CD4-positive, CD25-positive, alpha-beta regulatory T cell (primary cell): ENCODE measurements around the gene USF2. TPM values are rescaled to one million over a fixed set of nuclear protein-coding genes. Genes with fewer than 3 reads are reported as not detected.

Source experiments
- ATAC-seq, 2 donors: fragments of 150-1000 bp; cut with Tn5 transposase; one replicate each; pipeline ENCODE4 v1.10.0; 2021; ENCODE audit warnings: low read depth in 2 of 2, moderate number of reproducible peaks in 2 of 2, moderate library complexity in 1 of 2
- DNase-seq, 3 donors: peaks; one replicate each; pipeline versions ENCODE4 v3.0.0 to v3.0.0-alpha.2; 2012 to 2022; ENCODE audit warnings: mixed read lengths in 1 of 3
- H3K27ac ChIP-seq: one replicate; pipeline ENCODE4 v1.7.0; 2013; ENCODE audit warnings: mild to moderate bottlenecking, low read length; ENCODE audit not compliant: insufficient read depth, poor library complexity, severe bottlenecking
- H3K27me3 ChIP-seq: one replicate; pipeline ENCODE4 v1.7.0; 2013; ENCODE audit warnings: low read length; ENCODE audit not compliant: control insufficient read depth, insufficient read depth
- H3K36me3 ChIP-seq: one replicate; pipeline ENCODE4 v1.7.0; 2013; ENCODE audit warnings: mild to moderate bottlenecking, low read length, moderate library complexity; ENCODE audit not compliant: control insufficient read depth, insufficient read depth
- H3K4me1 ChIP-seq: 2 replicates; pipeline ENCODE4 v1.7.0; 2013; ENCODE audit warnings: mild to moderate bottlenecking, low read length; ENCODE audit not compliant: insufficient read depth, control insufficient read depth, poor library complexity, severe bottlenecking
- H3K4me3 ChIP-seq: one replicate; pipeline ENCODE4 v1.7.0; 2013; ENCODE audit warnings: low read depth, mild to moderate bottlenecking, low read length, moderate library complexity
- H3K9me3 ChIP-seq, 2 experiments: 1 replicate in 1 of 2; 2 replicates in 1 of 2; pipeline ENCODE4 v1.7.0; 2013; ENCODE audit warnings: low read length in 2 of 2, mild to moderate bottlenecking in 1 of 2, moderate library complexity in 1 of 2; ENCODE audit not compliant: control insufficient read depth in 2 of 2
- H3K27ac Mint-ChIP-seq, 3 donors: one replicate each; pipeline ENCODE4 v1.8.0; 2020 to 2022; ENCODE audit warnings: mild to moderate bottlenecking in 3 of 3, mixed read lengths in 3 of 3, moderate library complexity in 2 of 3
- H3K27me3 Mint-ChIP-seq: one replicate; pipeline ENCODE4 v1.8.0; 2022; ENCODE audit warnings: mild to moderate bottlenecking, mixed read lengths
- H3K36me3 Mint-ChIP-seq: one replicate; pipeline ENCODE4 v1.8.0; 2020; ENCODE audit warnings: mixed read lengths
- H3K4me1 Mint-ChIP-seq, 4 donors: one replicate each; pipeline ENCODE4 v1.8.0; 2020 to 2022; ENCODE audit warnings: mixed read lengths in 4 of 4, mild to moderate bottlenecking in 1 of 4
- H3K4me3 Mint-ChIP-seq, 4 donors: one replicate each; pipeline ENCODE4 v1.8.0; 2020 to 2022; ENCODE audit warnings: mild to moderate bottlenecking in 4 of 4, mixed read lengths in 4 of 4, moderate library complexity in 3 of 4
- H3K9me3 Mint-ChIP-seq, 7 donors: one replicate each; pipeline ENCODE4 v1.8.0; 2020 to 2022; ENCODE audit warnings: mixed read lengths in 7 of 7, mild to moderate bottlenecking in 3 of 7, moderate library complexity in 2 of 7
- polyA plus RNA-seq, 4 donors: library from polyadenylated mRNA; unstranded; fragments of 300-500 nt; fragmentation: Illumina TruSeq; gene quantifications; one replicate each; pipeline ENCODE4 v1.2.3, GENCODE V29; 2021
- total RNA-seq: library from RNA; stranded (reverse); gene quantifications from one replicate; pipeline ENCODE4 v1.2.3, GENCODE V29; 2022

The USF2 gene
- total and polyA plus RNA-seq, 5 donors from 2014 or later = 5.9 to 277 (median 7.3) TPM

GRCh38 chr19:35265900-35266519 lies 2.8 kb upstream of the USF2 start:
- H3K4me3 Mint-ChIP-seq = peak overlapping the region; percentile 78 to 90 (median 81)
- peaks cover 0 to 36% (median 12%) of the 10 kb centered on the region in 4 donors for H3K4me1 Mint-ChIP-seq
- no peak for DNase-seq
- H3K27ac Mint-ChIP-seq = peak overlapping the region; percentile 80 to 91 (median 91)
- ATAC-seq = no peak
- H3K4me1 ChIP-seq = peaks cover 22% of the 10 kb centered on the region
- H3K4me3 ChIP-seq = no peak overlapping the region
- H3K9me3 ChIP-seq = no peaks in the 10 kb centered on the region
- H3K9me3 Mint-ChIP-seq = no peaks in the 10 kb centered on the region
- no peaks in the 10 kb centered on the region for H3K27me3 Mint-ChIP-seq
- peaks cover 14% of the 10 kb centered on the region for H3K36me3 ChIP-seq
- H3K36me3 Mint-ChIP-seq = peaks cover 20% of the 10 kb centered on the region
- no peaks in the 10 kb centered on the region for H3K27me3 ChIP-seq
- no peak overlapping the region for H3K27ac ChIP-seq

- peak overlapping the region; percentile 79 for H3K27ac ChIP-seq
- H3K9me3 ChIP-seq = no peaks in the 10 kb centered on the region
- H3K9me3 Mint-ChIP-seq = no peaks in the 10 kb centered on the region
- H3K36me3 ChIP-seq = peaks cover 21% of the 10 kb centered on the region
- DNase-seq (no peak), ATAC-seq (no peak)
- H3K27me3 Mint-ChIP-seq = no peaks in the 10 kb centered on the region
- H3K27ac Mint-ChIP-seq = peak overlapping the region; percentile 91 to 92 (median 91)
- H3K27me3 ChIP-seq = no peaks in the 10 kb centered on the region
- peaks cover 25% of the 10 kb centered on the region for H3K36me3 Mint-ChIP-seq
- peaks cover 0 to 40% (median 11%) of the 10 kb centered on the region in 4 donors for H3K4me1 Mint-ChIP-seq
- peaks cover 22% of the 10 kb centered on the region for H3K4me1 ChIP-seq
- H3K4me3 Mint-ChIP-seq = peak overlapping the region; percentile 90 to 96 (median 93)
- peak overlapping the region; percentile 79 for H3K4me3 ChIP-seq
Observed at GRCh38 chr19:35266520-35267352, 2.0 kb upstream of the USF2 start.

- Histone ChIP-seq H3K9me3 (no peaks in the 10 kb centered on the region), H3K4me1 (peaks cover 22% of the 10 kb centered on the region), H3K36me3 (peaks cover 27% of the 10 kb centered on the region), H3K4me3 (peak overlapping the region; percentile 79), H3K27me3 (no peaks in the 10 kb centered on the region), H3K27ac (peak overlapping the region; percentile 79)
- H3K36me3 Mint-ChIP-seq = peaks cover 30% of the 10 kb centered on the region
- peak in 2 of 3 donors; percentile 18 to 24 for DNase-seq
- peak overlapping the region; percentile 86 to 99 (median 92) for H3K27ac Mint-ChIP-seq
- H3K9me3 Mint-ChIP-seq = no peaks in the 10 kb centered on the region
- peaks cover 0 to 46% (median 13%) of the 10 kb centered on the region in 4 donors for H3K4me1 Mint-ChIP-seq
- peak overlapping the region; percentile 90 to 96 (median 93) for H3K4me3 Mint-ChIP-seq
- no peaks in the 10 kb centered on the region for H3K27me3 Mint-ChIP-seq
- peak; percentile 3 for ATAC-seq
Observed at GRCh38 chr19:35267353-35267817, 1.4 kb upstream of the USF2 start.

GRCh38 chr19:35267818-35268535 lies 785 bp upstream of the USF2 start:
- peak; percentile 62 to 63 for ATAC-seq
- Histone ChIP-seq H3K36me3 (peaks cover 29% of the 10 kb centered on the region), H3K27ac (peak overlapping the region; percentile 79), H3K4me1 (peaks cover 22% of the 10 kb centered on the region), H3K9me3 (no peaks in the 10 kb centered on the region), H3K27me3 (no peaks in the 10 kb centered on the region), H3K4me3 (peak overlapping the region; percentile 79)
- peak overlapping the region; percentile 86 to 99 (median 92) for H3K27ac Mint-ChIP-seq
- no peaks in the 10 kb centered on the region for H3K27me3 Mint-ChIP-seq
- peaks cover 1 to 47% (median 13%) of the 10 kb centered on the region in 4 donors for H3K4me1 Mint-ChIP-seq
- peak overlapping the region; percentile 90 to 96 (median 93) for H3K4me3 Mint-ChIP-seq
- peak; percentile 65 to 83 (median 80) for DNase-seq
- no peaks in the 10 kb centered on the region for H3K9me3 Mint-ChIP-seq
- peaks cover 30% of the 10 kb centered on the region for H3K36me3 Mint-ChIP-seq

GRCh38 chr19:35269438-35270117 lies 816 bp downstream of the USF2 start:
- Histone ChIP-seq H3K4me1 (peaks cover 22% of the 10 kb centered on the region), H3K4me3 (peak overlapping the region; percentile 53), H3K27me3 (no peaks in the 10 kb centered on the region), H3K36me3 (peaks cover 36% of the 10 kb centered on the region), H3K27ac (peak overlapping the region; percentile 69), H3K9me3 (no peaks in the 10 kb centered on the region)
- peak overlapping the region; percentile 71 to 82 (median 79) for H3K27ac Mint-ChIP-seq
- ATAC-seq (peak; percentile 59), DNase-seq (peak; percentile 63 to 76 (median 76))
- H3K36me3 Mint-ChIP-seq = peaks cover 40% of the 10 kb centered on the region
- H3K9me3 Mint-ChIP-seq = no peaks in the 10 kb centered on the region
- peaks cover 10 to 55% (median 19%) of the 10 kb centered on the region in 4 donors for H3K4me1 Mint-ChIP-seq
- no peaks in the 10 kb centered on the region for H3K27me3 Mint-ChIP-seq
- peak overlapping the region in 3 of 4 donors; percentile 82 to 95 (median 86) for H3K4me3 Mint-ChIP-seq

GRCh38 chr19:35270381-35270811 lies 1.6 kb downstream of the USF2 start:
- H3K27ac ChIP-seq = no peak overlapping the region
- Mint-ChIP-seq H3K4me1 (peaks cover 10 to 48% (median 18%) of the 10 kb centered on the region in 4 donors), H3K36me3 (peaks cover 39% of the 10 kb centered on the region), H3K27me3 (no peaks in the 10 kb centered on the region), H3K9me3 (no peaks in the 10 kb centered on the region), H3K4me3 (peak overlapping the region; percentile 74 to 95 (median 82)), H3K27ac (peak overlapping the region in 2 of 3 donors; percentile 79 to 82)
- ATAC-seq (no peak), DNase-seq (no peak)
- H3K36me3 ChIP-seq = peaks cover 39% of the 10 kb centered on the region
- H3K4me1 ChIP-seq = peaks cover 22% of the 10 kb centered on the region
- H3K27me3 ChIP-seq = no peaks in the 10 kb centered on the region
- no peaks in the 10 kb centered on the region for H3K9me3 ChIP-seq
- H3K4me3 ChIP-seq = peak overlapping the region; percentile 53

GRCh38 chr19:35271546-35271945 lies 2.8 kb downstream of the USF2 start:
- no peak overlapping the region for H3K4me3 ChIP-seq
- H3K36me3 Mint-ChIP-seq = peaks cover 38% of the 10 kb centered on the region
- no peaks in the 10 kb centered on the region for H3K9me3 Mint-ChIP-seq
- peaks cover 18% of the 10 kb centered on the region for H3K4me1 ChIP-seq
- H3K36me3 ChIP-seq = peaks cover 45% of the 10 kb centered on the region
- no peak overlapping the region for H3K27ac ChIP-seq
- H3K27me3 Mint-ChIP-seq = no peaks in the 10 kb centered on the region
- H3K27ac Mint-ChIP-seq = peak overlapping the region; percentile 11 to 92 (median 67)
- H3K9me3 ChIP-seq = no peaks in the 10 kb centered on the region
- ATAC-seq (no peak), DNase-seq (no peak)
- peak overlapping the region; percentile 64 to 95 (median 74) for H3K4me3 Mint-ChIP-seq
- H3K27me3 ChIP-seq = no peaks in the 10 kb centered on the region
- H3K4me1 Mint-ChIP-seq = peaks cover 11 to 38% (median 19%) of the 10 kb centered on the region in 4 donors
